ENCODE measurements around the gene NMUR2.

NMUR2 gene

DNA sequence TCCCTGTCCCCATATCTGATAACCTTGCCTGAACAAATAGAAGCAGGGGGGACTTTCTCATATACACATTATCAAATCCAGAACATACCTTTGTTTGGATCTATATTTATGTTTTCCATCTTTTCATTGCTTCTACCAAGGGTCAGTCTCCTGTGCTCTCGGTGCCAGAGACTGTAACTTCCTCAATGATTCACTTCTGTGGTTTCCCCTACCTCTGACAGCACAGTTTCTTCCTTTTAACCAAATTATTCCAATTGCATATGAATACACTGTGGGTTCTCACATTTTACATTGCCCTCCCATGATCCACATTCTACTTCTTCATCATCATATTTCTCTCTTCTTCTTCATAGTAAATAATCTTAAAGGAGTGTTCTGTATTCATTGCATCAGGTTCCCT is 32.2 kb downstream of the NMUR2 start:
- H3K4me1 ChIP-seq (ENCODE audit: low read length), result no peaks in the 10 kb centered on the region

DNA sequence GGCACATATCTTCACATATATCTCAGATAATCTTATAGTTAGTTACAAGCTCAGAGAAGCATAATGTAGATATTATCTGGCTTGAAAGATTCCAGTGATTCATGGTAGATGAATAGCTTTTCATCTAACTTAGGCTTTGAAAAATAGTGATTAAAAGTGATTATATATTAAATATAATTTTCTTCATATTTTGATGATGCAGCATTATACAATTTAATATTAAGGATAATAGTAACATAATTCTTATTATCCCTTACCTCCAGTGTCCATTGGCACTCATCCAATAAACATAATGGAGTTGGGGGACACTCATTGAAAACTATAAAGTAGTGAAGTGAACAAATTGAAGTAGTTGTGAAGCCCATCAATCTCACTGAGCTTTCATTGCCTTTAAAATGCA is 35.8 kb downstream of the NMUR2 start:
- H3K9me3 ChIP-seq (replicated peaks; ENCODE audit: insufficient read depth, low read length), result no peaks in the 10 kb centered on the region
- DNase-seq, result no peak
- H3K27ac ChIP-seq (ENCODE audit: low read length), result no peak overlapping the region
- no peaks in the 10 kb centered on the region for H3F3A ChIP-seq (ENCODE audit: insufficient read depth, low read length)
- H3K9me2 ChIP-seq (replicated peaks; ENCODE audit: insufficient read depth, low read length), result no peaks in the 10 kb centered on the region
- H3K27me3 ChIP-seq (replicated peaks; ENCODE audit: insufficient read depth, low read length), result no peaks in the 10 kb centered on the region
- no peak overlapping the region for H3K9ac ChIP-seq (ENCODE audit: low read length)
- no peaks in the 10 kb centered on the region for H3K79me2 ChIP-seq (ENCODE audit: low read length)
- no peaks in the 10 kb centered on the region for H4K20me1 ChIP-seq (ENCODE audit: insufficient read depth, low read length)
- H3K4me1 ChIP-seq (ENCODE audit: low read length), result no peaks in the 10 kb centered on the region
- H3K36me3 ChIP-seq (replicated peaks; ENCODE audit: insufficient read depth, low read length), result no peaks in the 10 kb centered on the region
- H2AFZ ChIP-seq (ENCODE audit: low read length), result no peak overlapping the region
- TF ChIP-seq EZH2 (optimal IDR thresholded peaks at IDR 0.05; ENCODE audit: low read depth, low read length), result no peak
- no peak for TF ChIP-seq EZH2phosphoT487 (IDR thresholded peaks at IDR 0.05; ENCODE audit: low read length)
- TF ChIP-seq, protein P1, sequence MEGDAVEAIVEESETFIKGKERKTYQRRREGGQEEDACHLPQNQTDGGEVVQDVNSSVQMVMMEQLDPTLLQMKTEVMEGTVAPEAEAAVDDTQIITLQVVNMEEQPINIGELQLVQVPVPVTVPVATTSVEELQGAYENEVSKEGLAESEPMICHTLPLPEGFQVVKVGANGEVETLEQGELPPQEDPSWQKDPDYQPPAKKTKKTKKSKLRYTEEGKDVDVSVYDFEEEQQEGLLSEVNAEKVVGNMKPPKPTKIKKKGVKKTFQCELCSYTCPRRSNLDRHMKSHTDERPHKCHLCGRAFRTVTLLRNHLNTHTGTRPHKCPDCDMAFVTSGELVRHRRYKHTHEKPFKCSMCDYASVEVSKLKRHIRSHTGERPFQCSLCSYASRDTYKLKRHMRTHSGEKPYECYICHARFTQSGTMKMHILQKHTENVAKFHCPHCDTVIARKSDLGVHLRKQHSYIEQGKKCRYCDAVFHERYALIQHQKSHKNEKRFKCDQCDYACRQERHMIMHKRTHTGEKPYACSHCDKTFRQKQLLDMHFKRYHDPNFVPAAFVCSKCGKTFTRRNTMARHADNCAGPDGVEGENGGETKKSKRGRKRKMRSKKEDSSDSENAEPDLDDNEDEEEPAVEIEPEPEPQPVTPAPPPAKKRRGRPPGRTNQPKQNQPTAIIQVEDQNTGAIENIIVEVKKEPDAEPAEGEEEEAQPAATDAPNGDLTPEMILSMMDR (IDR thresholded peaks at IDR 0.05; ENCODE audit: low read length), result no peak
- H3K4me2 ChIP-seq (ENCODE audit: low read depth, low read length), result no peak overlapping the region
- no peak overlapping the region for H3K4me3 ChIP-seq (ENCODE audit: low read length)

More for the DNA sequence above, 32.2 kb downstream of the NMUR2 start:
- no peaks in the 10 kb centered on the region for H4K20me1 ChIP-seq (ENCODE audit: insufficient read depth, low read length)
- H3K9me3 ChIP-seq (replicated peaks; ENCODE audit: insufficient read depth, low read length), result no peaks in the 10 kb centered on the region
- no peak overlapping the region for H2AFZ ChIP-seq (ENCODE audit: low read length)
- no peak overlapping the region for H3K4me2 ChIP-seq (ENCODE audit: low read depth, low read length)
- H3K9me2 ChIP-seq (replicated peaks; ENCODE audit: insufficient read depth, low read length), result no peaks in the 10 kb centered on the region
- H3K27me3 ChIP-seq (replicated peaks; ENCODE audit: insufficient read depth, low read length), result no peaks in the 10 kb centered on the region
- H3F3A ChIP-seq (ENCODE audit: insufficient read depth, low read length), result no peaks in the 10 kb centered on the region
- DNase-seq, result no peak
- H3K79me2 ChIP-seq (ENCODE audit: low read length), result no peaks in the 10 kb centered on the region
- no peak overlapping the region for H3K4me3 ChIP-seq (ENCODE audit: low read length)
- H3K36me3 ChIP-seq (replicated peaks; ENCODE audit: insufficient read depth, low read length), result no peaks in the 10 kb centered on the region
- TF ChIP-seq, protein P1 (IDR thresholded peaks at IDR 0.05; ENCODE audit: low read length), result no peak
- TF ChIP-seq EZH2phosphoT487 (IDR thresholded peaks at IDR 0.05; ENCODE audit: low read length) (no peak), EZH2 (optimal IDR thresholded peaks at IDR 0.05; ENCODE audit: low read depth, low read length) (no peak)
- H3K27ac ChIP-seq (ENCODE audit: low read length), result no peak overlapping the region
- H3K9ac ChIP-seq (ENCODE audit: low read length), result no peak overlapping the region

DNA sequence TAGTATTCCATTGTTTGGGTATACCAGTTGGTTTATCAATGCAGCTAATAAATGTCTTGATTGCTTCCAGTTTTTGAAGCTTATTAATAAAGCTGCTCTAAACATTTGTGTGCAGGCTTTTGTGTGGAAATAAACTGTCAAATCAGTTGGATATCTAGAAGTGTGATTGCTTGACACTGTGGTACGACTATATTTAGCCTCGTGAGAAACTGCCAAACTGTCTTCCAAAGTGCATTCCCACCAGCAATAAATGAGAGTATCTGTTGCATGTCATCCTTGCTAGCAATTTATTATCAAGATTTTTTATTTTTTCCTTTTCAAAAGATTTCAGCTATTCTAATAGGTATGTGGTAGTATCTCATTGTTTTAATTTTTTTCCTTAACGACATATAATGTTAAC is 37.5 kb downstream of the NMUR2 start:
- Histone ChIP-seq H3K9me2 (replicated peaks; ENCODE audit: insufficient read depth, low read length) (no peaks in the 10 kb centered on the region), H3K27me3 (replicated peaks; ENCODE audit: insufficient read depth, low read length) (no peaks in the 10 kb centered on the region)

More for the DNA sequence above, 37.5 kb downstream of the NMUR2 start:
- no peak overlapping the region for H3K27ac ChIP-seq (ENCODE audit: low read length)
- no peaks in the 10 kb centered on the region for H3F3A ChIP-seq (ENCODE audit: insufficient read depth, low read length)
- no peak for TF ChIP-seq EZH2phosphoT487 (IDR thresholded peaks at IDR 0.05; ENCODE audit: low read length)
- no peak for TF ChIP-seq EZH2 (optimal IDR thresholded peaks at IDR 0.05; ENCODE audit: low read depth, low read length)
- TF ChIP-seq, protein P1 (IDR thresholded peaks at IDR 0.05; ENCODE audit: low read length), result no peak
- no peak for DNase-seq
- H4K20me1 ChIP-seq (ENCODE audit: insufficient read depth, low read length), result no peaks in the 10 kb centered on the region
- no peaks in the 10 kb centered on the region for H3K4me1 ChIP-seq (ENCODE audit: low read length)
- H3K9me3 ChIP-seq (replicated peaks; ENCODE audit: insufficient read depth, low read length), result no peaks in the 10 kb centered on the region
- H3K4me2 ChIP-seq (ENCODE audit: low read depth, low read length), result no peak overlapping the region
- H3K36me3 ChIP-seq (replicated peaks; ENCODE audit: insufficient read depth, low read length), result no peaks in the 10 kb centered on the region
- H3K9ac ChIP-seq (ENCODE audit: low read length), result no peak overlapping the region
- H2AFZ ChIP-seq (ENCODE audit: low read length), result no peak overlapping the region
- no peaks in the 10 kb centered on the region for H3K79me2 ChIP-seq (ENCODE audit: low read length)
- no peak overlapping the region for H3K4me3 ChIP-seq (ENCODE audit: low read length)

Data from MM.1S (cell line).